Measurements from ENCODE around the gene LMOD3. TPM values are rescaled to one million over a fixed set of nuclear protein-coding genes. Genes with fewer than 3 reads are reported as not detected.

Gene LMOD3
- total RNA-seq, 1 donor from 2014 or later, result not detected

DNA sequence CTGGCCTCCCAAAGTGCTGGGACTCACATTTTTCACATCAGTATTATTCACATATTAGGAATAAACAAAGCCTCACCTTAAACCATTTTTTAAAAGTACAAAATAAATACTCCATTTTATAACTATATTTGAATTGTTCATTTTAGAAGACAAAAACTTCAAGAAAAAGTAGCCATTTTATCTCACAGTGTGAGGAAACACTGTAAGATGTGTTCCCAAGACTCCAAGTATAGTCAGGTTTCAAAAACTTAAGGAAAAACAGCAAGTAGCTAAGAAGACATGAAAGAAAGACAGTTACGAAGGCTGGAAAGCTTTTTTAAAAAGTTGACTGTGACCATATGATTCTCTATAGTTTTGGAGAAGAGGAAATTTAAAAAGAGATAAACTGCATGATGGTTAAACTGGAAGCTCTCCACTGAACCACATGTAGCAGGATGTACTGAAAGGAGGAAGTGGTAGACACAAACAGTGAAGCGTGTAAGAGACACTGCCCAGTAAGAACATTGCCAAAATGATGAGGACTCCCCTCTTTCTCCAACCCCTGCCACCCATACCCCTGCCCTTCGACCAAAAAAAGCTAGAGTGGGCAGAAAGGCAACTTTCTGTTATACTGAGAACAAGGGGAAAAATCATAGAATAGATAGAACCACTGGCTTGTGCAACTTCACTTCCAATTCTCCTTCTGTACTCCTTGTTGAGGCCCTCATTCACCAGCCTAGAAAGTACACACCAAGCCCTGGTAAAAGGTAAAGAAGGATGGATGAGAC lies 64.0 kb downstream of the LMOD3 start:
- Histone ChIP-seq H3K36me3 (ENCODE audit: control insufficient read depth, insufficient read depth, low read length) (peaks cover 3% of the 10 kb centered on the region), H3K4me3 (ENCODE audit: low read depth, low read length) (no peak overlapping the region), H3K27me3 (ENCODE audit: control insufficient read depth, insufficient read depth, low read length) (no peaks in the 10 kb centered on the region)
- FAIRE-seq (no peak), DNase-seq (ENCODE audit: low read depth) (no peak)
- no peak for TF ChIP-seq CTCF (IDR thresholded peaks at IDR 0.05; ENCODE audit: insufficient read depth, low read length, severe bottlenecking)

Other genes starting within 250 kb of the LMOD3 start
- gene TAFA4, start 190.0 kb downstream of the LMOD3 start, total RNA-seq, result not detected in 2 replicates
- gene EOGT, start 108.9 kb downstream of the LMOD3 start, total RNA-seq, result 29.8 and 33.2 TPM in 2 replicates
- gene TMF1, start 70.3 kb downstream of the LMOD3 start, total RNA-seq, result 21.3 and 28.9 TPM in 2 replicates
- 46.6 and 58.2 TPM in 2 replicates for gene UBA3, start 42.2 kb downstream of the LMOD3 start, total RNA-seq
- gene ARL6IP5, start 37.7 kb downstream of the LMOD3 start, total RNA-seq, result 37.6 and 39.3 TPM in 2 replicates